OCI-LY3 (cell line): ENCODE data around the gene FTO.

Experiments used
- CTCF ChIP-seq: fragments of 200-600, 300-600 bp; sonication (generic); IDR thresholded peaks from 2 replicates; pipeline ENCODE4 v1.5.1; 2014; ENCODE audit warnings: antibody characterized with exemption, low read length, low read depth
- EZH2phosphoT487 ChIP-seq: fragments of 200-600 bp; shearing (Covaris generic); IDR thresholded peaks from 2 replicates; pipeline ENCODE4 v1.6.1; 2018; ENCODE audit warnings: antibody characterized with exemption, mixed run types, low read depth

GRCh38 chr16:53726625-53727024, 22.7 kb downstream of the FTO start:
- TF ChIP-seq CTCF: no peak
- TF ChIP-seq EZH2phosphoT487: no peak
